Calu3 (cell line): ENCODE results near the gene DBNDD1. TPM values are rescaled to one million over a fixed set of nuclear protein-coding genes. Genes with fewer than 3 reads are reported as not detected.

Experiments
- BruUV-seq: library from RNA; stranded (reverse); fragments of 400-500 nt; replicated peaks from 2 replicates; lab custom pipeline; 2021; lab: Mats Ljungman, UMichigan
- CTCF ChIA-PET: fragments of 300-600 bp; sonication (Branson Sonifier 250); formaldehyde crosslinking; loops from one replicate; lab custom pipeline; 2022; ENCODE audit warnings: antibody characterized with exemption; lab: Charles Lee
- DNase-seq: peaks from one replicate; pipeline ENCODE4 v3.0.0; 2022
- H3K27ac Mint-ChIP-seq: one replicate; pipeline ENCODE4 v1.8.0; 2022; ENCODE audit warnings: mixed read lengths; ENCODE audit not compliant: unreplicated experiment
- H3K27me3 Mint-ChIP-seq: one replicate; pipeline ENCODE4 v1.8.0; 2022; ENCODE audit warnings: mixed read lengths; ENCODE audit not compliant: unreplicated experiment
- H3K36me3 Mint-ChIP-seq: one replicate; pipeline ENCODE4 v1.8.0; 2022; ENCODE audit warnings: mild to moderate bottlenecking, moderate library complexity, mixed read lengths; ENCODE audit not compliant: insufficient read depth, unreplicated experiment
- H3K4me1 Mint-ChIP-seq: one replicate; pipeline ENCODE4 v1.8.0; 2022; ENCODE audit warnings: mild to moderate bottlenecking, low read depth, mixed read lengths; ENCODE audit not compliant: unreplicated experiment
- H3K4me3 Mint-ChIP-seq: one replicate; pipeline ENCODE4 v1.8.0; 2022; ENCODE audit warnings: mild to moderate bottlenecking, low read depth, moderate library complexity, mixed read lengths; ENCODE audit not compliant: unreplicated experiment
- H3K9me3 Mint-ChIP-seq: one replicate; pipeline ENCODE4 v1.8.0; 2022; ENCODE audit warnings: low read depth, mixed read lengths; ENCODE audit not compliant: unreplicated experiment
- intact Hi-C: fragments of 100-400 bp; cut with micrococcal nuclease; formaldehyde crosslinking; loops from one replicate; pipeline ENCODE4 v1.10.0; 2022; ENCODE audit not compliant: unreplicated experiment
- total RNA-seq: library from RNA; stranded (reverse); gene quantifications from 2 replicates; pipeline ENCODE4 v1.2.3, GENCODE V29; 2022
- TF ChIP-seq, protein P1 (sequence below): fragments of 200-600 bp; IDR thresholded peaks from one replicate; pipeline ENCODE4 v1.8.0; 2022; ENCODE audit warnings: antibody characterized with exemption; ENCODE audit not compliant: unreplicated experiment

DBNDD1 gene
- total RNA-seq, 1 experiment from 2014 or later, result 39.9 TPM

- intact Hi-C loops, result no loop called here
- Mint-ChIP-seq H3K36me3 (peaks cover 43% of the 10 kb centered on the region), H3K9me3 (no peaks in the 10 kb centered on the region), H3K27ac (no peak overlapping the region), H3K4me1 (no peaks in the 10 kb centered on the region), H3K4me3 (no peak overlapping the region), H3K27me3 (no peaks in the 10 kb centered on the region)
- no peak for DNase-seq
- TF ChIP-seq, protein P1, sequence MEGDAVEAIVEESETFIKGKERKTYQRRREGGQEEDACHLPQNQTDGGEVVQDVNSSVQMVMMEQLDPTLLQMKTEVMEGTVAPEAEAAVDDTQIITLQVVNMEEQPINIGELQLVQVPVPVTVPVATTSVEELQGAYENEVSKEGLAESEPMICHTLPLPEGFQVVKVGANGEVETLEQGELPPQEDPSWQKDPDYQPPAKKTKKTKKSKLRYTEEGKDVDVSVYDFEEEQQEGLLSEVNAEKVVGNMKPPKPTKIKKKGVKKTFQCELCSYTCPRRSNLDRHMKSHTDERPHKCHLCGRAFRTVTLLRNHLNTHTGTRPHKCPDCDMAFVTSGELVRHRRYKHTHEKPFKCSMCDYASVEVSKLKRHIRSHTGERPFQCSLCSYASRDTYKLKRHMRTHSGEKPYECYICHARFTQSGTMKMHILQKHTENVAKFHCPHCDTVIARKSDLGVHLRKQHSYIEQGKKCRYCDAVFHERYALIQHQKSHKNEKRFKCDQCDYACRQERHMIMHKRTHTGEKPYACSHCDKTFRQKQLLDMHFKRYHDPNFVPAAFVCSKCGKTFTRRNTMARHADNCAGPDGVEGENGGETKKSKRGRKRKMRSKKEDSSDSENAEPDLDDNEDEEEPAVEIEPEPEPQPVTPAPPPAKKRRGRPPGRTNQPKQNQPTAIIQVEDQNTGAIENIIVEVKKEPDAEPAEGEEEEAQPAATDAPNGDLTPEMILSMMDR, result no peak
- BruUV-seq, result no TSS peak
- CTCF ChIA-PET, result interaction anchor here (0.6 to 1.5 kb wide), 3 partner anchors 8 to 302 kb away, joined by 3 to 5 read pairs (median 3); no protein-coding TSS in a partner anchor
These were observed 15.2 kb upstream of the DBNDD1 start for GRCh38 chr16:90034504-90034903.

DNA sequence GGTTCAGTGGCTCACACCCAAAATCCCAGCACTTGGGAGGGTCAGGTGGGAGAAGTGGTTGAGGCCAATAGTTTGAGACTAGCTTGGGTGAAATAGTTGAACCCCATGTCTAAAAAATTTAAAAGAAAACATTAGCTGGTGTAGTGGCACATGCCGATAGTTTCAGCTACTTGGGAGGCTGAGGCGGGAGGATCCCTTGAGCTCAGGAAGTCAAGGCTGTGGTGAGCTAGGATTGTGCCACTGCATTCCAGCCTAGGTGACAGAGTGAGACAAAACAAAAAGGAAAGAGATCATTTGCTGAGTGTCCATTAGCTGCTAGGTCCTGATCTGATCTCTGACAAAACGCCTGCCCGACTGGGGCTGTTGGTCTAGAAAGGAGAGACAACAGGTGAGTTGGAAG lies 14.1 kb upstream of the DBNDD1 start:
- intact Hi-C loops, result no loop called here
- Mint-ChIP-seq H3K9me3 (no peaks in the 10 kb centered on the region), H3K27ac (no peak overlapping the region), H3K4me1 (no peaks in the 10 kb centered on the region), H3K27me3 (no peaks in the 10 kb centered on the region), H3K4me3 (no peak overlapping the region), H3K36me3 (peaks cover 49% of the 10 kb centered on the region)
- no peak for DNase-seq
- CTCF ChIA-PET, result interaction anchor here (0.6 kb wide), 1 partner anchor 11 kb away, joined by 3 read pairs; no protein-coding TSS in a partner anchor
- TF ChIP-seq, protein P1, result no peak
- no TSS peak for BruUV-seq

GRCh38 chr16:90032674-90033331 lies 13.5 kb upstream of the DBNDD1 start:
- TF ChIP-seq, protein P1, result no peak
- CTCF ChIA-PET, result no interaction called here
- no peak overlapping the region for H3K4me3 Mint-ChIP-seq

DNA sequence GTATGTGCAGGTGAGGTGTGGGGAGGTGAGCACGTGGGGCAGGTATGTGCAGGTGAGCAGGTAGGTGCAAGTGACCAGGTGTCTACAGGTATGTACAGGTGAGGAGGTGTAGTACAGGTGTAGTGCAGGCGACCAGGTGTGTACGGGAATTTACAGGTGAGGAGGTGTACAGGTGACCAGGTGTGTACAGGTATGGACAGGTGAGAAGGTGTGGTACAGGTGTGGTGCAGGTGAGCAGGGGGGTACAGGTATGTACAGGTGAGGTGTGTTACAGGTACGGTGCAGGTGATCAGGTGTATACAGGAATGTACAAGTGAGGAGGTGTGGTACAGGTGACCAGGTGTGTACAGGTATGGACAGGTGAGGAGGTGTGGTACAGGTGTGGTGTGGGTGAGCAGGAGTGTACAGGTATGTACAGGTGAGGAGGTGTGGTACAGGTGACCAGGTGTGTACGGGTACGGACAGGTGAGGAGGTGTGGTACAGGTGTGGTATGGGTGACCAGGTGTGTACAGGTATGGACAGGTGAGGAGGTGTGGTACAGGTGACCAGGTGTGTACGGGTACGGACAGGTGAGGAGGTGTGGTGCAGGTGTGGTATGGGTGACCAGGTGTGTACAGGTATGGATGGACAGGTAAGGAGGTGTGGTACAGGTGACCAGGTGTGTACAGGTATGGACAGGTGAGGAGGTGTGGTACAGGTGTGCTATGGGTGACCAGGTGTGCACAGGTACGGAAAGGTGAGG lies 12.8 kb upstream of the DBNDD1 start:
- Mint-ChIP-seq H3K27ac (no peak overlapping the region), H3K4me1 (no peaks in the 10 kb centered on the region), H3K9me3 (no peaks in the 10 kb centered on the region), H3K27me3 (no peaks in the 10 kb centered on the region), H3K36me3 (peaks cover 57% of the 10 kb centered on the region), H3K4me3 (no peak overlapping the region)
- CTCF ChIA-PET, result no interaction called here
- intact Hi-C loops, result no loop called here
- no peak for DNase-seq
- TF ChIP-seq, protein P1, result no peak
- no TSS peak for BruUV-seq

More at GRCh38 chr16:90032674-90033331, 13.5 kb upstream of the DBNDD1 start:
- Mint-ChIP-seq H3K27me3 (no peaks in the 10 kb centered on the region), H3K9me3 (no peaks in the 10 kb centered on the region), H3K27ac (no peak overlapping the region), H3K36me3 (peaks cover 50% of the 10 kb centered on the region), H3K4me1 (no peaks in the 10 kb centered on the region)
- intact Hi-C loops, result no loop called here
- no peak for DNase-seq
- BruUV-seq, result no TSS peak
